Ecto neural progenitor cell (in vitro differentiated cells): Measurements from ENCODE around the gene HSBP1L1.
"Not testable (repeated sequence)": the region's sequence is repeated elsewhere in the genome, so short reads cannot be mapped to it uniquely, and the experiment has no call there.

Source experiments
- DNase-seq: peaks from one replicate; pipeline ENCODE4 v3.0.0-alpha.2; 2018; ENCODE audit warnings: low spot score

HSBP1L1 gene

DNA sequence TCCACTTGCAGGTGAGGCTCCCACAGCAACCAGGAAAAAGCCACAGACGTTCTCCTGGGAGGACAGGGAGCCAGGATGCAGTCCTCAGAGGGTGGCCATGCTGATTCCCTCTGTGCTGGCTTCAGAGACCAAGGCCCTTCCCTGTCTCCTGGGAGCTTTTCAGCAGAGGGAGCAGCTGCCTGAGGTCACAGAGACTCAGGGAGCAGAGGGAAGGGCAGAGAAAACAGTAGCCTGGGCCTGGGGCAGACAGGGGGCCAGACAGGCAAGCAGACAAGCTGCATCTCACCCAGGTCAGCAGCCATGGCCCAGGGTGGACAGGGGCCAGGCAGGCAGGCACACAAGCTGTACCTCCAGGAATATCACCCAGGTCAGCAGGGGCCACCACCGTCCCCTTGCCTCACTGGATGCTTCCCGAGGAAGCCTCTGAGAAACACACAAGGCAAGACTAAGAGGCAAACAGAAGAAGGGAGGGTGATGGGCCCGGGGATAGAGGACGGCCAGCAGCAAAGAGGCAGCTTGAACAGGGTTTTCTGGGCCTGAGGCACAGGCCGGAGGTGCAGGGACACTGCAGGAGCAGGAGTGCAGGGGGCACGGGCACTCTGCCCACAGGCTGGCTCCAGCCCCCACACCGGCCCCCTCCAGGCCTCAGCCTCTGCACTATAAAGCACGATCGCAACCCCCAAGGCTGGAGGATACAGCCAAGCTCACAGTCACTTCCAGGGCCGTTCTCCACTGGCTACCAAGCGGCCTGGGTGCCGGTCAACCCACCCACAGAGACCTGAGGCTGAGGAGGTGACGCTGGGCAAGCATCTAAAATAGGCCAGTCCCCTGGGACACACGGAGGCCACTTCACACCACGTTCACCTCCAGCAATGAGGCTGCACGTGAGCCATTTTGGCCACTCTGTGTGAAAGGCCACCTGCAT is 19.1 kb upstream of the HSBP1L1 start:
- peak; percentile 47 for DNase-seq

DNA sequence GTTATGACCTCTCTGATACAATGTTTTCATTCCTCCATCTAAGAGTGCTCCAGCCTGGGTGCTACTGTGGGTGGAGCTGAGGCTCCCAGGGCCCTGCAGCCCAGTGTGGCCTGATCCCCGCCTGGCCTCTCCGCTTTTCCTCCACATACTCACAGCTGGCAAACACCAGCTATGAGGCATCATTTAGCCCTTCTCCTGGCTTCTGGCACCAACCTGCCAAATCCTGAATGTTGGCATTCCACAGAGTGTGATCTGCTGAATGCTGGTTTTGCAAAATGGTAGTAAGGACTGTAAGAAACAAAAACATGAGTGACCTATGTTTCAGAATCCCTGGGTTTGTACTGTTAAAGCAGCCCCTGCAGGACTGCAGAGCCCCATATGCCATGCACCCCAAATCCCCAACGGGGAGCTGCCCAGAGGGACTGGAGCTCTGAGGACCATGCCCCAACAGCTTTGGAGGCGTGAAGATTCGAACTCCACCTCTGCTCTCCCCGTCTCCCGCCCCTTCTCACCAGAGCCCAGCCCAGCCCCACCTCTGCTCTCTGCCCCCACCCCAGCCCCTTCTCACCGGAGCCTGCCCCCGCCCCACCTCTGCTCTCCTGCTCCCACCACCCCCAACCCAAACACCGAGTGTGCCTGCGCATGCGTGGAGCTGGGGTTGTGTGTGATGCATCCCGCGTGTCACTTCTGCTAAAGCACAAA is 17.2 kb upstream of the HSBP1L1 start:
- peak; percentile 34 for DNase-seq

- no peak for DNase-seq
Measured at GRCh38 chr18:79947881-79948610, 16.4 kb upstream of the HSBP1L1 start.

GRCh38 chr18:79948719-79949411 is 15.6 kb upstream of the HSBP1L1 start:
- peak; percentile 27 for DNase-seq

- DNase-seq, result peak; percentile 36
Measured at GRCh38 chr18:79949697-79950487, 14.6 kb upstream of the HSBP1L1 start.

DNA sequence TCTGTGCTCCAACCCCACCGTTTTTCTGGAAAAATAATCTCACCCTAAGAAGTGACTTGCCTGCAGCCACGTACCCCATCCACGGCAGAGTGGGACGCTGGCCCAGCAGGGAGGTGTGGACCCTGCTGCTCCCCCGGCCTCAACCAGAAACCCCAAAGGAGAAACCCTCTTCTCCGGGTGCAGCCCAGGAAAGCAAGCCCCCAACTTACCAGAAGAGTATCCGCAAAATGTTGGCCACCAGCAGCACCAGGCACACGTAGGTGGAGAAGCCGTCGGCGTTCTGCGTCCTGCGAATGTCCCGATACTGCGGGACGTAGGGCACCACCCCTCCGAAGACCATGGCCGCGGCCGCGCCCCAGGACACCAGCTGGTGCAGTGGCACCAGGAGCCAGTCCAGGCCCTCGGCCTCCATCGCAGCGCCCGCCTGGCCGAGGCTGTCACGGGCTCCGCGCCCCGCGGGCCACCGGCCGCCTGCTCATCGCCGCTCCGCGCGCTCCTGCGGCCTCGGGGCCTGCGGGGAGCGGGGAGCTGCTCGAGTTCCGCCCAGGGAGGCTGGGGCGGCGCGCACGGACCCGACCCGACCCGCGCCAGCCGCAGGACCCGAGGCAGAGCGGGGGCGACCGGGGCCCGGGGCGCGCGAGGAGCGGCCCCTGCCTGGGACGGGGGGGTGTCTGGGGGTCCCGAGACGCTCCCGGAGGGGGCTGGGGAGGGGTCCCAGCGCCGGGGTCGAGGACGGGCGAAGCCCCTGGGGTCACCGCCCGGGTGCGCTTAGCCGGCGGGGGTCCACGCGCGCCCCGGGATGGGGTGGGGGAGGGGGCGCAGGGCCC is 13.7 kb upstream of the HSBP1L1 start:
- DNase-seq, result peak; percentile 59

- peak; percentile 95 for DNase-seq
Measured at GRCh38 chr18:79951545-79952455, 12.6 kb upstream of the HSBP1L1 start, which contains the start of gene SLC66A2. SLC66A2 (minus strand) TSS chr18:79951653; CDS start chr18:79950926, 727 bp downstream.

- peak; percentile 53 for DNase-seq
Measured at GRCh38 chr18:79952456-79952995, 11.9 kb upstream of the HSBP1L1 start.

GRCh38 chr18:79952996-79953559 is 11.4 kb upstream of the HSBP1L1 start:
- peak; percentile 61 for DNase-seq

DNA sequence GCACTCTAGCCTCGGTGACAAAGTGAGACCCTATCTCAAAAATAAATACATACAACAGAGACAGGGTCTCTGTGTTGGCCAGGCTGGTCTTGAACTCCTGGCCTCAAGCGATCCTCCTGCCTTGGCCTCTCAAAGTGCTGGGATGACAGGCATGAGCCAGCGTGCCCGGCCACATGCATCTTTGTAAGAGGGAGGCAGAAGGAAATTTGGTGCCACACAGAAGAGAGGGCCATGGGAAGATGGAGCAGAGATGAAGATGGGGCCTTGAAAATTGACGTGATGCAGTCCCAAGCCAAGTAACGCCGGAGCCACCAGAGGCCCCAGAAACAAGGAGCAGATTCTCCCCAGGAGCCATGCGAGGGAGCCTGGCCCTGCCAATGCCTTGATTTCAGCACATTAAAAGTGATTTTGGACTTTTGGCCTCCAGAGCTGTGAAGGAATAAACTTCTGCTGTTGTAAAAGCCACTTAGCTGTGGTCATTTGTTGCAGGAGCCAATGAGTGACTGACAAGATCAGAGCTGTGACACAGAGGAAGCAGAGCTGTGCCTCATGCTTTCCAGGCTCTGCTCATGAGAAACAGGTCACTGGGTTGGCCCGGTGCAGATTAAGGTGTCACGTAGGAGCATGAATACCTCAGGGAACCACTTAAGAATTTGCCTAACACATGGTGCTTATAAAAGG is 10.3 kb upstream of the HSBP1L1 start:
- no peak for DNase-seq

- DNase-seq, result no peak
Measured at GRCh38 chr18:79954791-79955190, 9.7 kb upstream of the HSBP1L1 start.

DNA sequence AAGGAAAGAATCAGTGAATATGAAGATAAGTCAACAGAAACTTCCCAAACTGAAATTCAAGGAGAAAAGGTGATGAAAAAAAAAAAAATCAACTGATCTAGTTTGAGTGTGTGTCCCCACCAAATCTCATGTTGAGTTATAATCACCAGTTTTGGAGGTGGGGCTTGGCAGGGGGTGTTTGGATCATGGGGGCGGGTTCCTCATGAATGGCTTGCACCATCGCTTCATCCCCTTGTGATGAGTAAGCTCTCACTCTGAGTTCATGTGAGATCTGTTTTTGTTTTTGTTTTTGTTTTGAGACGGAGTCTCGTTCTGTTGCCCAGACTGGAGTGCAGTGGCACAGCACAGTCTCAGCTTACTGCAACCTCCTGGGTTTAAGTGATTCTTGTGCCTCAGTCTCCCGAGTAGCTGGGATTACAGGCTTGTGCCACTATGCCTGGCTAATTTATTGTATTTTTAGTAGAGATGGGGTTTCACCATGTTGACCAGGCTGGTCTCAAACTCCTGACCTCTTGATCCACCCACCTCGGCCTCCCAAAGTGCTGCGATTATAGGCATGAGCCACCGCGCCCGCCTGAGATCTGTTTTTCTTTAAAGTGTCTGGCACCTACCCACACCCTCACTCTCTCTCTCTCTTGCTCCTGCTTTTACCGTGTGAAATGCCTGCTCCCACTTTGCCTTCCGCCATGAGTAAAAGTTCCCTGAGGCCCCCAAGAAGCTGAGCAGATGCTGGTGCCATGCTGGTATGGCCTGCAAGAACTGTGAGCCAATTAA is 9.0 kb upstream of the HSBP1L1 start:
- no peak for DNase-seq

DNA sequence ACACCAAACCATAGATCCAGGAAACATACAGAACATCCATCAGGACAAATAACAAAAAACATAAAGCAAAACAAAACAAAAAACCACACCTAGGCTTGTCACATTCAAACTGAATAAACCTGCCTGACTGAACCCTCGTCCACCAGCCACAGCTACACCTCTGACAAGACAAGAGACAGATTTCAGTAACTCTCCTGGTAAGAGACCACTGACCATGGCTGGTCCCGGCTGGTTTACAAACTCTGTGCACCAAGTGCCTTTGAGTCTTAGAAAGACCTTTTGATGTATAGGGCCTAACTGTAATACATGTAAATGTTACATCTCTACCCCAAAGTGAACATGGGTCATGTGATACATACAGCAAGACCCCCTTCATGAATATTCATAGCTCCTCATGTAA is 8.2 kb upstream of the HSBP1L1 start:
- DNase-seq, result no peak

- DNase-seq, result no peak
Measured at GRCh38 chr18:79958981-79959380, 5.5 kb upstream of the HSBP1L1 start.

- not testable (repeated sequence) for DNase-seq
Measured at GRCh38 chr18:79960161-79960801, 4.2 kb upstream of the HSBP1L1 start.

DNA sequence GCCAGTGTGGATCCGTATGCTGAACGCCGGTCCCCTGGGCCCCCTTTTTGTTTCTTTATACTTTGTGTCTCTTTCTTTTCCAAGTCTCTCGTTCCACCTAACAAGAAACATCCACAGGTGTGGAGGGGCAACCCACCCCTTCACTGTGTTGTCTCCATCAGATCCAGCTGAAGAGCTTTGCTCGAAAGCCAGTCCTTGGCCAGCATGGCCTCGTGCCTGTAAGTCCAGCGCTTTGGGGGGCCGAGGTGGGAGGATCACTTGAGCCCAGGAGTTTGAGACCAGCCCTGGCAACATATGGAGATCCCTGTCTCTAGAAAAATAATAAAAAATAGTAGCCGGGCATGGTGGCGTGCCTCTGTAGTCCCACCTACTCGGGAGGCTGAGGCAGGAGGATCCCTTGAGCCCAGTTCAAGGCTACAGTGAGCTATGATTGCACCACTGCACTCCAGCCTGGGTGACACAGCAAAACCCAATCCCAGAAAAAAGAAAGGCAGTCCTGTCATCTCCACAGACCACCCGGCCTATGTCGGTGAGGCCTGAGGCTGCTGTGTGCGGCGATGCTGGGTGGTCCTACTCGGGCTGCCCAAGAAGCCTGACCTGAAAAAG is 3.4 kb upstream of the HSBP1L1 start:
- DNase-seq, result no peak
